ENCODE data around the gene CES3.
A peak's percentile ranks its signal among the peaks of the same experiment; 100 is the strongest.

CES3 gene

DNA sequence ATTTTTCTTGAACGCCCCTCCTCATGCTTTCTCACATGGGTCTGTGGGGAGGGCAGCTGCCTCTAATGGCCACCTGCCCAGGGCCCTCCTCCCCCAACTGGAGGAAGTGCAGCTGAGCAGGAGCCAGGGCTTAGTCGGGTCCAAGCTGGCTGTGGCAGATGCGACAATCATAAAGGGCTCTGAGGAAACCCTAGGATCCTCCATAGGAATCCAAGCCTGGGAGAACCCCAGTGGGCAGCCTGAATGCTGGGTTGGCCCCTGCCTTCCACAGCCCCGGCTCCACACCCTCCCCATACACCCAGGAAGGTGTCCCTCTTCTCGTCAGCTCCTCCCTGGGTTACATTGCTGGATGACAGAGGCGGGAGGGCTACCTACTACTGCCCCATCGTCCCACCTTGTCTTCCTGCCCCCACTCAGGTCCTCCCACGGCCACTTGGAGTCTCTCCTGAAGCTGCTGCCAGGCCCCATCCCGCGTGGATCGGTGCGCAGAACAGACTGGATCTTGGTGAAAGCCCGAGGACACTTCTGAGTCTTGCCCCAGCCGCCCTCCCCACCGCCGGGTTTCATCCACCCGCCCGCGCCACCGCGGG lies 52.3 kb downstream of the CES3 start:
- DNase-seq, result no peak

- peak; percentile 75 for DNase-seq
Observed at GRCh38 chr16:67013823-67014633, 53.0 kb downstream of the CES3 start.

DNA sequence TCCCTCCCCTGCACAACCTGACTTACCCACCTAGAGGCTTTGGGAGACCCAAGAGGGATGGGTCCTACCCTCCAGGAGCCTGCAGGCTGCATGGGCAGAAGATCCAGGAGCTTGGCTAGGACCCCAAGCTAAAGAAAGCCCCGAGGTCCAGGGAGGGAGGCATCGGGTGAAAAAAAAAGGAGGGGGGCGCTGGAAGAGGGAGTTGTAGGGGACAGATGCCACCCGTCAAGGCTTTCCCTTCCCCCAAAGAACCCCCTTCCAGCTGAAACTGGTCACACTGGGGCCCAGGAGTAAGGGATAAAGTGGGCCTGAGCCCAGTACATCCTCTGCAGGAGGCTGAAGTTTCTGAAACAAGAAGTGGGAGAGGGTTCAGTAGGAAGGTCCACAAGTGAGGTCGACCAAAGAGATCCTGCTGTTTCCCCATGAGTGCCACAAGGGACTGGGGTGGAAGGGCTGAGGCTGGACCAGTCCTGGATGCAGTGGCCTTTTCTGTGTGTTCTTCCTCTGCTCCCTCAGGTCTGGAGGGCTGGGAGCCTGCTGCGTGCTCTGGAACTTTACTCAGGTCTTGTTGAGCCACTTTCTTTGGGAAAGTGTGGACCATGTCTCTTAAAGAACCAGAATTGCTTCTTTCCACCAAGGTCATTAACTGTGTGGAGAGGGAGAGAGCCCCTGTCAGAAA lies 53.7 kb downstream of the CES3 start:
- DNase-seq, result no peak

DNA sequence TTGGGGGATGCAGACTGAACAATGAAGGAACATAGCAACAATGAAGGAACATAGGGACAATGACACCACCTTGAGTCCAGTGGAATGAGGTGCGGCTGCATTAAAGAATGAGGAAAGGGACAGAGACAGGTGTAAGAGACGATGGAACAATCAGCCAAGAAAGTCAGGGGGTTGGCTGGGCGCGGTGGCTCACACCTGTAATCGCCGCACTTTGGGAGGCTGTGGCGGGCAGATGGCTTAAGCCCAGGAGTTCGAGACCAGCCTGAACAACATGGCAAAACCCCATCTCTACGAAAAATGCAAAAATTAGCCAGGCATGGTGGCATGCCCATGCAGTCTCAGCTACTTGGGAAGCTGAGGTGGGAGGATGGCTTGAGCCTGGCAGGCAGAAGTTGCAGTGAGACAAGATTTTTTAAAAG lies 54.3 kb downstream of the CES3 start:
- no peak for DNase-seq

DNA sequence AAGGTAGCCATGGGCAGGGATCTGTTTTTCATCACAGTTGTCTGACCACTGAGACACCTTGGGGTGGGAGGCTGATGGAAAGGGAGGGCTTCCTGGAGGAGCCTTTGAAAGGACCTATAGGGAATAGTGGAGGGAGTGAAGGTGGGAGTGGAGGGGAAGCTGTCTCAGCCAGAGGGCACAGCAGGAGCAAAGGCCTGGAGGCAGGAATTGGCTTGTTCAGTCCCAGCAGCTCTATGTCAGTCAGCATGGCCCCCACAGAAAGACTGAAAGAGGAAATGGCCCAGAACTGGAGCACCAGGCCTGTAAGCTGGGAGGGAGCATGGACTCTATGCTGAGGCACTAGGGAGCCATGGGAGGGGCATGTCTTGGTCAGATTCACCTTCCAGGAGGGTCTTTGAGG lies 55.1 kb downstream of the CES3 start:
- no peak for DNase-seq

DNA sequence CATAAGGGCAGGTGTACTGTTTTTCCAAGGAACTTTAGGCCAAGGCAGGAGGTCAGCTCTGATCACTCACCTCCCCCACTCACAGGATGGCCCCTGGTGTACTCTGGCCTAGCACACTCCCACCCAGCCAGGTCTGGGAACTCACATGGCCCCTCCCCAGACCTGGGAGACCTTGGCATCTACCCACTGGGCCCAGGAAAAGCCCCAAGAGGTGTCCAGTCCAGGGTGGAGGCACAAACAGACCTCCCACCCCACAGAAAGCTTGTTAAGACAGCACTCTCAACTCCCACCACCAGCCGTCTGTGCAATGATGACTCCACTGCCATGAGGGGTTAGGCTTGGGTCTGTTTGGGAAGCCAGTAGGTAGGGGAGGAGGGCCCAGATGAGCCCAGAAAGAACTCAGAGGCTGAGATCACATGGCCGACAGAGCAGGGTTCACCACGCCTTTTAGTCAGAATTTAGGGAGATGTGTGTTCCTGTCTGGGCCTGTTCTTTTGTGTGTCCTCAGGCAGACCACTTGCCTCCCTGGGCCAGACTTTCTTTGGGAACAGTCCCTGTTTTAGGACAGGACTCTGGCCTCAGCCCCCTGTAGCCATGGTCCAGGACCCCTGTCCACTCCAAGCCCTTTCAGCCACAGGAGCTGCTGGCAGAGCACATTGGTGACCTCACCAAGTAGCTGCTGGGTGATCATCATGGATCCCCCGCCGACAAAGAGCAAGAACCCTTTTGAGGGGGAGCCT lies 55.8 kb downstream of the CES3 start:
- no peak for DNase-seq

DNA sequence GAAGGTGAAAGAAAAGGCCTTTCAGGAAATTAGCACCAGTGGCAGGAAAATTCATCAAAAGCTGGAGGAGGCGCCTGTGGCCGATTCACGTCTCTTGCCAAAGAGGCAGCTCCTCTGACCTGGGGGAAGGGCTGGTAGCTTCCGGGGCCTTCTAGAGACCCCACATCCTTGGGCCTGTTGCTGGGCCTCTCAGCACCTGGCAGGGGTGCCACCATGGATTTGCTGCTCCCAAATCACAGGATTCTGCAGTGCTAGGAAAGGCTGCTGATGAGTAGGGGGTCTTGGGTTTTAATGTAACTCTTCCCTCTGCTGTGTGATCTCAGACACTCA lies 56.3 kb downstream of the CES3 start:
- DNase-seq, result no peak

GRCh38 chr16:67017810-67018488 lies 56.9 kb downstream of the CES3 start:
- peak; percentile 91 for DNase-seq

GRCh38 chr16:67019171-67019570 lies 58.1 kb downstream of the CES3 start:
- DNase-seq, result no peak

DNA sequence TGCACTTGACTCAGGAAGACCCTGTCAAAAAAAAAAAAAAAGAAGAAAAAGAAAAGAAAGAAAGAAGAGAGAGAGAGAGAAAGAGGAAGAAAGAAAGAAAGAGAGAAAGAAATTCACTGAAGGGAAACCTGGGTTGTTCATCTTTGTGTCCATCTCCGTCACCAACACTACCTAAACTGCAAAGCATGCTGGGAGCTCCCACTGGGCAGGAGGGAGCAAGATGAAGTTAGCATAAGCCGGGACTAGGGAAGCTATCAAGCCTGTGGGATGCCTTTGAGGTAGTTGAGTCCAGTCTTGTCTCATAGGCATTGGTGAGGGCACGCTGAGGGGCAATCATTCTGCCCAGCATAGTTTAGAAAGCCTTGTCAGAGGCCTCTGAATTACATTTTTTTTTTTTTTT lies 60.3 kb downstream of the CES3 start:
- no peak for DNase-seq

DNA sequence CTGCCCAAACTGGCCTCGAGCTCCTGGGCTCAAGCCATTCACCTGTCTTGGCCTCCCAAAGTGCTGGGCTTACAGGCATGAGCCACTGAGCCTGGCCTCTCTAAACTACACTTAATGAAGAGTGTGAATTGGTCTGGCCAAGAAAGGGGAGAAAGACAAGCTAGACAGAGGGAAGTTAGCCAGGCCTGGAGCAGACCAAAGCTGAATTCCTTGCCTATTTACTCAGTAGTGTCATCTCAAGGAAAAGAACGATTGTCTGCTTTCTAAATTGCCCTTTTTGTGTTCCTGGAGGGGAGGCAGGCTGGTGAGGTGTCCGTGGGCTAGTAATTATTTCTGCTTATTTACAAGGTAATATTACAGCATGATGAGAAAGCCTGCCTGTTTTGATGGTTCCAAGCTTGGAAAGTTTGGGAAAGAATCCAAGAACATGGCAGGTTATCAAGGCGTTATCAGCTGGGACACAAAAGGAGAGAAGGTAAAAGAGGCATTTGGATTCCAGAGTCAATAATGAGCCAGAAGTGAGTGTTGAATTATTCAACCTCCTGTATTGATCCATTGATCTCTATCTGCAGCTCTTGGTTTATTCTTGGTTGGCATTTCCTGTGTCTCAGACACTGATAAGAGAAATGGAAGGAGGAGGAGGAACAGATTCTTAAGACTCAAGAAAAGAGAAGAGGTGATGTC lies 61.6 kb downstream of the CES3 start:
- no peak for DNase-seq

DNA sequence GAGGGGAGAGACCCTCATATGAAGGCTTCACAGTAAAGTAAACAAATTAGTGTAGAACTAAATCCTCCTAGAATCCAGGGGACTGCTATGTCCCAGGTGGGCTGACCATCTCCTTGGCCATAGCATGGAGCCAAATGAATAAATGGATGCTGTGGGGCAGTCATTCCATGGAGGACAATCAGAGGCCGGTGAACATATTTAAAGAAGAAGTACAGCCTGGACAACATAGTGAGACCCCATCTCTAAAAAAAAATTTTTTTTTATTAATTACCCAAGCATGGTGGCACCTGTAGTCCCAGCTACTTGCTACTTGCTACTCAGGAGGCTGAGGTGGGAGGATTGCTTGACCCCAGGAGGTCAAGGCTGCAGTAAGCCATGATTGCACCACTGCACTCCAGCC lies 62.6 kb downstream of the CES3 start:
- DNase-seq, result no peak

Data from CD4-positive, alpha-beta T cell treated with Interleukin-21 for 1 hour (primary cell).